Suprapubic skin (tissue), 3 donors: ENCODE results near the gene IMMP2L.

Source experiments
- EP300 ChIP-seq: sonication (generic); formaldehyde crosslinking; IDR thresholded peaks from one replicate; pipeline ENCODE4 v1.6.1; 2017; ENCODE audit warnings: antibody characterized with exemption
- POLR2A ChIP-seq, 2 donors: fragments of 450-650 bp; IDR thresholded peaks; one replicate each; pipeline ENCODE4 v1.6.1; 2017; ENCODE audit warnings: antibody characterized with exemption in 2 of 2, mild to moderate bottlenecking in 2 of 2, moderate library complexity in 2 of 2
- TF ChIP-seq, protein P1 (sequence below), 2 donors: fragments of 200-600 bp in 1 of 2; fragments of 450-650 bp in 1 of 2; sonication (generic) in 1 of 2; IDR thresholded peaks; one replicate each; pipeline ENCODE4 v1.5.1; 2016 to 2019; ENCODE audit warnings: antibody characterized with exemption in 2 of 2, mild to moderate bottlenecking in 1 of 2, moderate library complexity in 1 of 2

GRCh38 chr7:111600091-111600490 is 37.8 kb upstream of the IMMP2L start:
- TF ChIP-seq, protein P1, sequence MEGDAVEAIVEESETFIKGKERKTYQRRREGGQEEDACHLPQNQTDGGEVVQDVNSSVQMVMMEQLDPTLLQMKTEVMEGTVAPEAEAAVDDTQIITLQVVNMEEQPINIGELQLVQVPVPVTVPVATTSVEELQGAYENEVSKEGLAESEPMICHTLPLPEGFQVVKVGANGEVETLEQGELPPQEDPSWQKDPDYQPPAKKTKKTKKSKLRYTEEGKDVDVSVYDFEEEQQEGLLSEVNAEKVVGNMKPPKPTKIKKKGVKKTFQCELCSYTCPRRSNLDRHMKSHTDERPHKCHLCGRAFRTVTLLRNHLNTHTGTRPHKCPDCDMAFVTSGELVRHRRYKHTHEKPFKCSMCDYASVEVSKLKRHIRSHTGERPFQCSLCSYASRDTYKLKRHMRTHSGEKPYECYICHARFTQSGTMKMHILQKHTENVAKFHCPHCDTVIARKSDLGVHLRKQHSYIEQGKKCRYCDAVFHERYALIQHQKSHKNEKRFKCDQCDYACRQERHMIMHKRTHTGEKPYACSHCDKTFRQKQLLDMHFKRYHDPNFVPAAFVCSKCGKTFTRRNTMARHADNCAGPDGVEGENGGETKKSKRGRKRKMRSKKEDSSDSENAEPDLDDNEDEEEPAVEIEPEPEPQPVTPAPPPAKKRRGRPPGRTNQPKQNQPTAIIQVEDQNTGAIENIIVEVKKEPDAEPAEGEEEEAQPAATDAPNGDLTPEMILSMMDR (IDR thresholded peaks at IDR 0.05) = no peak
- TF ChIP-seq EP300 (no peak), POLR2A (IDR thresholded peaks at IDR 0.05) (no peak)
